Esophagus squamous epithelium (tissue), 4 donors: ENCODE results near the gene VWA5A.

ENCODE experiments used
- CTCF ChIP-seq, 6 experiments: fragments of 450-650 bp in 4 of 6; fragments of 200-600 bp in 2 of 6; sonication (generic) in 2 of 6; IDR thresholded peaks; one replicate each; pipeline ENCODE4 v1.5.1; 2016 to 2019; ENCODE audit warnings: antibody characterized with exemption in 6 of 6, mild to moderate bottlenecking in 4 of 6, moderate library complexity in 4 of 6
- POLR2A ChIP-seq, 4 donors: fragments of 450-650 bp; IDR thresholded peaks; one replicate each; pipeline ENCODE4 v1.6.1; 2017; ENCODE audit warnings: antibody characterized with exemption in 4 of 4, mild to moderate bottlenecking in 4 of 4, moderate library complexity in 3 of 4

GRCh38 chr11:124147951-124148350, 32.7 kb downstream of the VWA5A start:
- TF ChIP-seq CTCF (IDR thresholded peaks at IDR 0.05) (no peak), POLR2A (IDR thresholded peaks at IDR 0.05) (no peak)
